CD4-positive, alpha-beta T cell treated with Interleukin-15 for 1 hour (primary cell): ENCODE data around the gene TRPM2.
"Not testable (repeated sequence)": the region's sequence is repeated elsewhere in the genome, so short reads cannot be mapped to it uniquely, and the experiment has no call there.

ENCODE experiments used
- DNase-seq: peaks from one replicate; pipeline ENCODE4 v3.0.0-alpha.2; 2020

The TRPM2 gene

GRCh38 chr21:44354775-44355771 lies 1.7 kb downstream of the TRPM2 start:
- DNase-seq, result no peak

- no peak for DNase-seq
These were observed 2.7 kb downstream of the TRPM2 start for GRCh38 chr21:44356160-44356559.

GRCh38 chr21:44356636-44357035 lies 3.2 kb downstream of the TRPM2 start:
- no peak for DNase-seq

GRCh38 chr21:44357064-44357837 lies 3.8 kb downstream of the TRPM2 start:
- DNase-seq, result no peak

GRCh38 chr21:44359396-44359795 lies 6.0 kb downstream of the TRPM2 start:
- DNase-seq, result no peak

GRCh38 chr21:44360159-44360558 lies 6.7 kb downstream of the TRPM2 start:
- DNase-seq, result no peak

- DNase-seq, result not testable (repeated sequence)
These were observed 8.5 kb downstream of the TRPM2 start for GRCh38 chr21:44361903-44362302.

GRCh38 chr21:44363278-44363677 lies 9.9 kb downstream of the TRPM2 start:
- DNase-seq, result no peak

- DNase-seq, result peak; percentile 4
These were observed 11.0 kb downstream of the TRPM2 start for GRCh38 chr21:44364151-44365053.

GRCh38 chr21:44365251-44365966 lies 12.0 kb downstream of the TRPM2 start:
- DNase-seq, result peak; percentile 7

- DNase-seq, result peak; percentile 10
These were observed 12.7 kb downstream of the TRPM2 start for GRCh38 chr21:44365967-44366585.

- DNase-seq, result peak; percentile 12
These were observed 13.3 kb downstream of the TRPM2 start for GRCh38 chr21:44366586-44367211.

GRCh38 chr21:44368711-44369446 lies 15.5 kb downstream of the TRPM2 start:
- peak; percentile 15 for DNase-seq

GRCh38 chr21:44370027-44370735 lies 16.8 kb downstream of the TRPM2 start:
- DNase-seq, result peak; percentile 14

GRCh38 chr21:44370786-44371410 lies 17.5 kb downstream of the TRPM2 start:
- peak; percentile 9 for DNase-seq

- DNase-seq, result peak; percentile 11
These were observed 18.2 kb downstream of the TRPM2 start for GRCh38 chr21:44371596-44371995.

GRCh38 chr21:44372616-44373015 lies 19.2 kb downstream of the TRPM2 start:
- DNase-seq, result peak; percentile 1

GRCh38 chr21:44374601-44375280 lies 21.3 kb downstream of the TRPM2 start:
- peak; percentile 1 for DNase-seq
